HG03103 (cell line): ENCODE results near the gene CRHR1.

Experiments
- ATAC-seq: cut with Tn5 transposase; IDR thresholded peaks from one replicate; pipeline ENCODE4 v1.9.1; 2021; ENCODE audit warnings: low read depth; ENCODE audit not compliant: unreplicated experiment

The CRHR1 gene

DNA sequence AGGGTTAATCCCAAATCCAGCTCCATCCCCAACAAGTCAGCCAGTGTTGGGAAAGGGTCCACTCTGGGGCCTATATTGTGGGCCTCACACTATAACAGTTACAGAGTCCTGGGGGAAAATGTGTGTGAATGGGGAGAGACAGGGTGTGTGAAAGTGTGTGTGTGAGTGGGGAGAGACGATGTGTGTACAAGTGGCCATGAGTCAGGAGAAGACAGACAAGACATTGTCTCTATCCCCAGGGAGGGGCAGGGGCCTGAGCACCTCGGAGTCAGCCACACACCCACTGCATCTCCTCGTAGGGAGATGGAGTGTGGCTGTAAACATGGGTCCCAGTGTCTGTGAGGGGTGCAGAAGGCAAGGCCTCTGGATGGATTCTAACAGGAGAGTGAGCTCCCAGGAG is 2.9 kb downstream of the CRHR1 start:
- ATAC-seq = no peak

GRCh38 chr17:45787656-45788055 is 3.5 kb downstream of the CRHR1 start:
- ATAC-seq = no peak

DNA sequence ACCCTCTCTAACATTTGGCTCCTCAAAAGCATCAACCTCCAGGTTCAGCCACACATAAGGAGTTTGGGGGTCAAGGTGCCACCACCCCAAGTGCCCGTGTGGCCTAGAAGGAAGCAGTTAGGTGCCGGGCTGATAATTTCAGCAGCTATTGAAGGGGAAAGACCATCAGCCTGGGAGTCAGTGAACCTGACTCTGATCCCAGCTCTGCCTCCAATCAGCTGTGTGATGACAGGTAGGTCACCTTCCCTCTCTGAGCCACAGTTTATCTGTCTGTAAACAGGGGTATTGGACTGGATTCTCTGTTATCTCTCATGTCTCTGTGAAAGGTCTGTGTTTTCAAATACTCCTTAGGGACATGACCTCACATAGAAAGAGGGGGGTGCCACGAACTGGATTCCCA is 3.9 kb downstream of the CRHR1 start:
- ATAC-seq = no peak

DNA sequence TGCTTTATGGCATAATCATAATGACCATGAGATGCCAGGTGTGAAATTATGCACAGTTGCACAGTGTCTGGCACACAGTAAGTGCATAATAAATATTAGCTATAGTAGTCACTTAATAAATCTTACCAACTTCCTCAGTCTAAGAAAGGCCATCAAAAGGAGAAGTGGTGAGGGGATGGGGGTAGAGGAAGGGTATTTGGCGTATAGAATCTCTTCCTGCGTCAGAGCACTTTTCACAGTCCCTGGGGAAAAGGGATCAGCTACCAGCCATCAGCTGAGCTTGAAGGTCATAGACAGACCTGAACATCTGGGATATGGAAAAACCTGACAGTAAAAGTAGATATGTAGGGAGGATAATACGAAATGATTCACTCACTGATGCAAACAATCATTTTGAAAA is 5.8 kb downstream of the CRHR1 start:
- ATAC-seq = no peak

GRCh38 chr17:45790296-45790922 is 6.3 kb downstream of the CRHR1 start:
- ATAC-seq = no peak

- ATAC-seq = no peak
These were observed 7.0 kb downstream of the CRHR1 start for GRCh38 chr17:45791041-45791582.

- no peak for ATAC-seq
These were observed 7.8 kb downstream of the CRHR1 start for GRCh38 chr17:45791935-45792334.

- ATAC-seq = no peak
These were observed 8.3 kb downstream of the CRHR1 start for GRCh38 chr17:45792437-45792836.

GRCh38 chr17:45792995-45793755 is 9.1 kb downstream of the CRHR1 start:
- no peak for ATAC-seq

DNA sequence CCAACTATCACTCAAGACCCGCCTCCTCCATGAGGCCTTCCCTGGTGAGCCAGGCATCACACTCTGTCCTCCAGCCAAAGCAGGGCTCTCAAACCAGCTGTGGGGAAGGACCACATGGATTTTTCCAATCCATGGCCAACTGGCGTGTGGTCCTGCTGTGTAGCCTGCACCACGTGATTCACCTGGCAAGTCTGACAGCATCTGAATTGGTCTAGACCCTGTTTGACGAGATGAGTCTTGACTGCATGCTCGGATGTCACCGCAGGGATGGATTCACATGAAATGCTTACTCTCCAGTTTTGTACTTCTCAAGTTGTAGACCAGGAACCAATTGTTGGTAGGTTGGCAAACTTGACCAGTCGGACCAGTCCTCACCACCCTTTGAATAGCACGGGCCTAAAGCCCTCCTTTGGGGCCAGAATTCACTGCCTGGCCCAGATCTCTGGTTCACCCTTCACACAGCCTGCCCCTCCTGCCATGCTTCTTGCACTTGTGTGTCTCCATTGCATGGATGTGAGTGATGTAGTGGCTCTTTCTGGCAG is 9.9 kb downstream of the CRHR1 start:
- no peak for ATAC-seq

DNA sequence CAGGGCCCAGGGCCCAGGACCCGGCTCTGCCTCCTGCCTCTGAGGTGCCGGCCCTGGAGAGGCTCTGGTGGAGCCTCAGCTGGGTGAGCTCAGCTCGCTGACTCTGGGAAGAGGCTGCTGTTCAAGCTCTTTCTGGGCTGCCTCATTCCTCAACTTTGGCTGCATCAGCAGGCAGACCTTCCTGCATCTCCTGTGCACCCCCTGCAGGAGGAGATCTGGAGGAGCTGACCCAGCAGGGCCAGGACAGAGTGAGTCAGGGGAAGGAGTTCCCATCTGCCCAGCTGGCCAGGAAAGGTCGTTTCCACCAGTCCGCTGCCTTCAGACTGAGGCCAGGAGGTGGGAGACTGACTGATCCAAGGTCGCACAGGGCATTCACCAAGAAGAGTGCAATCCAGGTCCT is 10.7 kb downstream of the CRHR1 start:
- no peak for ATAC-seq

DNA sequence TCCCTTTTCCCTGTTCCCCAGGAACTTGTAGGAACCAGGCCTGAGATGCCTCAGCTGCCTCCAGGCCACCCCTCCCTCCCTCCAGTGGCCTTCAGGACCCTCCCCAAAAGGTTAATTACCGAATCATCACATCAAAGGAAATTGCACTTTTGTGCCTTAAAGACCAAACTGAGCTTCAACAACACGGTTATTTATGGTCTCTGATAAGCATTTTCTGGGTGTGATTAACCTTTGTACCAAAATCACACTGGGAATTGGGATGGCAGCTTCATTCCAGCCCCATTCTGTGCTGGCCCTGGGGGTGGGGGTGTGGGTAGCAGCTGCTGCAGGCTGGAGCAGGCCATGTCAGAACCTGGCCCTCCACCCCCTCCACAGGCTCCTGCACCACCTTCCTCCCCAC is 16.7 kb downstream of the CRHR1 start:
- no peak for ATAC-seq

GRCh38 chr17:45801421-45801820 is 17.3 kb downstream of the CRHR1 start:
- ATAC-seq = no peak

DNA sequence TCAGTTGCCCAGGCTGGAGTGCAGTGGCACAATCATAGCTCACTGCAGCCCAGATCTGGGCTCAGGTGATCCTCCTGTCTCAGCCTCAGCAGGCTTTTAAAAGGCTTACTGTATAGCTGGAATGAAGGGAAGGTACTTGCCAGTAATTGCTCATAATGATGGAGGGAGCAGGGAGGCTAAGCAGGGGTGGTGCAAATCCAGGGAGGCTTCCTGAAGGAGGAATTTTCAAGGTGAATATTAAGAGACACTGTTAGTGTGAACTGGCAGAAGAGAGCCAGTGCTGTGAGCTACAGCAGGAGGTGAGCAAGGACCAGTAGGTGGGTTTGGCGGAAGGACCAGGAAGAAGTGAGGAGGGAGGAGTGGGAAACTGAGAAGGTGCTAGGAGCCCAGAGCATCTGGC is 24.7 kb downstream of the CRHR1 start:
- ATAC-seq = no peak

DNA sequence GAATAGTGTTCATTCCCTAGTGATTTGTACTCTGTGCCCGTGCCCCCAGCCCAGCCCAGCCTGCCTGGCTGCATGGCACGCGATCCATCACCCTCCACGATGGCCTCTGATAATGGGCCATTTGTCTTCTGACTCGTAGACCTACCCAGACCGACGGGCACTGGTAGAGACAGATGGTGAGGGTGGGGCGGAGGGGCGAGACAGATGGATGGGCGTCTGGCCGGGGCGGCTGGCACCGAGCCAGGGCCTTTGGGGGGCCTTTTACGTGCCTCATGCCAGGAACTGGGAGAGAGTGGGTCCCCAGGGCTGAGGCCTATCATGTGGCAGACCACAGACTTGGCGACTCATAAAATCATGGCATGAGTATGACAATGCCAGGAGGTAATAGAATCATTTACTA is 25.4 kb downstream of the CRHR1 start:
- no peak for ATAC-seq

- no peak for ATAC-seq
These were observed 28.0 kb downstream of the CRHR1 start for GRCh38 chr17:45812102-45812501.

DNA sequence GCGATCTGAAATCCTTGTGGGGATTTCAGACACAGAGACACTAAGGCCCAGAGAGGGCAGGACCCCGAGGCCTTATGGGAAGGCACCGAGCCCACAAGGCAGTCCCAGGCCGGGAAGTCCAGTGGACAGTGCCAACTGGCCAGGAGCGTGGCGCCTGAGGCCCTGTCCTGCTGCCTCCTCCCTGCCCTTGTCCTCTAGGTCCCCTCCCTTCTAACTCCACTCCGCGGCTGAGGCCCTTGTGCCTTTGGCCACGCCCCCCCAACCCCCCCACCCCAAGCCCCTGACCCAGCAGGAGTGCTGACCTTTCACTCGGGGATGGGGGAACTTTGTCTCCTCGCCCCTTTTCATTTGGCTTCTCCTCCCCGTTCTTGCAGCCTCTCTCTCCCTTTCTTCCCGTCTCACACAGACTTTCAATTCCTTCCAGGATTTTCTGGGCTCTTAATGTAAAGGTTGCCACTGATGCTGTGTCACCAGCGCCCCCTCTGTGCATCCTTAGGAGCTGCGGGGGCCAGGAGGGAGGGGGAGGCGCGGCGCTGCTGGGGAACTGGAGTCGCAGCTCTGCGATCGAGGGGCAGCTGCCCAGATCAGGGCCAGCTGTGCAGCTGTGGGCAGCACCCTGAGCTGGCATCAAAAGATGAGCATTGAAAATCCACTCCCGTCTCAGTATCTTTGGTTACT is 29.1 kb downstream of the CRHR1 start:
- ATAC-seq = no peak

DNA sequence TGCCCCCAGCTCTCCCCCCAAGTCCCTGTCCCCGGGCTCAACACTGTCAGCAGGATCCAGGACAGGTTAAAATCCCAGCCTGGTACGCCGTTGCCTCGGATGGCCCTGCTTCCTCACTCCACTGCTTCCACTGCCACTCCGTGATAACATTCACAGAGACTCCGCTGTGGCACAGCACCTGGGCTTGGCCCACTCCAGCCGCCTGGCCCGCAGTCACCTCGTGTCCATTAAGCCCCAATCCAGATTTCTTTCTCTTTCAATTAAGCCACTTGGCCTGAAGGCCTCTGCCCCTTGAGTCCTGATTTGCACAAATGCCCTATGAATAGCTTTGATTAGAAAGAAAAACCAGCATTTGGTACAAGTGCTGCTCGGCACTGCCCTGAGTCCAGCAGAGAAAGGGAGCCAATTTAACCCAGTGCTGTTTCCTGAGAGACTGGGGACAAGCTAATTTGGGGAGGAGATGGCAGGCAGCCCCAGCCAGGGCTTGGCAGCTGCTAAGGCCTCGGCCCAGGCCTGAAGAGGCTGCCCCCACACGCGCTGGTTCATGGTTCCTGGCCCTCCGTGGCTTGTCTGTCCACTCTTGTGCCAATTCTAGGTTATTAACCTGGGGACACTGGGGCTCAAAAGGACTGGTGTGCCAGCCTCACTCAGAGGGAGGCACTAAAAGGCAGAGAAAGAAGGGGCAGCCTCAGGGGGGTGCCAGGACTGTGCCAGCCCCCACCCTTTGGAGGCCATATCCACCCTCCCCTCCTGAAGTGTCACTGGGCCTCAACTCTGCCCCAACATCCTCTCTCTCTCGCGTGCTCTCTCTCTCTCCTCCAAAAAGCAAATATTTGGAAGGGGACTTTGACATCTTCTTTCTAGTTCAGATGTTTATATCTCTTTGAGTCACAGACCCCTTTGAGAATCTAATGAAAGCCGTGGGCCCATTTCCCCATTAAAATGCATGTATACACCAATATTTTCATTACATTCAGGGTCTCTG is 30.8 kb downstream of the CRHR1 start:
- no peak for ATAC-seq

- no peak for ATAC-seq
These were observed 31.6 kb downstream of the CRHR1 start for GRCh38 chr17:45815752-45816151.

- ATAC-seq = no peak
These were observed 33.9 kb downstream of the CRHR1 start for GRCh38 chr17:45818041-45818440.
